GM18498 (cell line): ENCODE measurements around the gene XPC.

Experiments
- ATAC-seq: cut with Tn5 transposase; IDR thresholded peaks from one replicate; pipeline ENCODE4 v1.9.1; 2021; ENCODE audit warnings: mild to moderate bottlenecking, moderate library complexity; ENCODE audit not compliant: unreplicated experiment

XPC gene

DNA sequence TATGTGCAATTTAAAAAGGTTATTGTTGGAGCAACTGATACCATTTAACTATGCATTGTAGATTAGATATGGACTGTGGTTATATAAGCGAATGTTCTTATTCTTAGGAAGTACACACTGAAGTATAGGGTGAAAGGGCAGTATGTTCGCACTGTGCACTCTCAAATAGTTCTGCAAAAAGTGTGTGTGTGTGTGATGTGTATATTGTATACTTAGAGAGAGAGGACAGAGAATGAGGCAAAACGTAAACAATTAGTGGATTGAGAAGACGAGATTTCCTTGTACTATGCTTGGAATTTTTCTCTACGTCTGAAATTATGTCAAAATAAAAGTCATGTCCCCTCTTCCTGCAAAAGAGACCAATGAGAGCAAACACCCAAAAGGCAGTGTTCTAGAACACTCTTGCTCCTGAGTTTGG lies 30.6 kb upstream of the XPC start:
- ATAC-seq, result no peak

DNA sequence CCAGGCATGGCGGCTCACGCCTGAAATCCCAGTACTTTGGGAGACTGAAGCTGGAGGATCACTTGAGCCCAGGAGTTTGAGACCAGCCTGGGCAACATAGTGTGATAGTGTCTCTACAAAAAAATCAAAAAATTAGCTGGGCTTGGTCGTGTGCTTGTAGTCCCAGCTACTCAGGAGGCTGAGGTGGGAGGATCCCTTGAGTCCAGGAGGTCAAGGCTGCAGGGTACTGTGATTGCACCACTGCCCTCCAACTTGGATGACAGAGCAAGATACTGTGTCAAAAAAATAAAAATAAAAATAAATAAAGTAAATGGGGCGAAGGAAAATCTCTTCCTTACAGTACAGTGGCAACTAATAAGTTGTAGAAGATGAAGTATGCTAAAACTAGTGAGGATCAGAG lies 29.8 kb upstream of the XPC start:
- ATAC-seq, result no peak

GRCh38 chr3:14206548-14207177 lies 28.3 kb upstream of the XPC start:
- ATAC-seq, result no peak

DNA sequence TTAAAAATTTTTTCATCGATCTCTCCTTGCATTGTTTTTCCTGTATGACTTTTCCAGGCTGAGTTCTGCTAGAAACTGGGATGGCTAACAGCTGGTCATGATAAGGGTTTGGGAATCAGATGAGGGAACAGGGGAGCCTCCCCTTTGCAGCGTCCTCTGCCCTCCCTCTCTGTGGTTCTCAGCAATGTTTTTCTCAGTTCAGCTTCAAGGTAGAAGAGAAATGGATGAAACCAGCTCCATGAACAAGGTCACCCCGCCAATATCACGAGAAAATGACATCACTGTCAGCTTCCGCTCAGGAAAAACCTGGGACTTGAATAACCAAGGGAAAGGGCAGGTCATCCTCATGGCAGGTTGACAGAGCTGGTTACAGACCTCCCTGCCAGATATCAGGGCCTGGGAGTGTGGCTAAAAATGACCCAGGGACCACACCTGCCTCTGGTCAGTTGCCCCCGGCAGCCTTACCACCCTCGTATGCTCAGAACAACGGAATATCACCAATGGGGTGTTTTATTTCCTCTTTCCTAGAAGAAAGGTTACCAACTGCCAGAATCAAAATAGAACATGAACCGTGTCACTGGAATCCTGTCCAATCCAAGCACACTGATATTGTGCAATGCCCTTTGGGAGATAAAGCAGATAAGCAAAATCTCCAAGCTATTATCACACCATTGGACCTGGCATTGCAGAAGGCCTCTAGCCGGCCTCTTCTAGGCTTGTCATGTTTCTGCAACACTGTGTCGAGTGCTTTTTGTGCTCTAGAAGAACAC lies 26.3 kb upstream of the XPC start:
- no peak for ATAC-seq

DNA sequence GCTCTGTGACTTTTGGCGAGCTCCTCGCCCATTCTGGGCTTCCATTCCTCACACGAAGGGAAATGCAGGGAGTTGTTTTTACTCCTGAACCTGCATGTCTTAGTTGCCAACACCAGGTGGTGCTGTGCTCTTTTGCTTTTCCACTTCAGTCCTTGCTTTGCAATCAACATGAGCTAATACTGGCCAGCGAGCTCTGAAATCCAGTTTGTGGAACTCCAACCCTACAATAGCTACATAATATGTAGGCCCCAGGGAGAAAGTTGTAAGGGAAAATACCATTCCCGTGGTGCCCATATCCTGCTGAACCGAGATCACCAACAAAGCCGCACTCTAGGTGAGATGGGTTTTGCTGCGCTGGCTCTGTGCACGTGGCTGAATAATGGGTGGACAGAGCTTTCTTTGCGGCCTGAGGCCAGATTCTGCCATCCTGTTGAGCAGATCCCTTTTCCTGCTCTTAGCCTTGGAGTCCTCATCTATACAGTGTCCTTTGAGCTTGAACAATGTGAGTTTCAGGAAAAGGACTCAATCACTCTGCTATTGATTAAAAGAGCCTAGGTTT lies 25.2 kb upstream of the XPC start:
- ATAC-seq, result peak; percentile 67

GRCh38 chr3:14202874-14203520 lies 24.6 kb upstream of the XPC start:
- ATAC-seq, result no peak

DNA sequence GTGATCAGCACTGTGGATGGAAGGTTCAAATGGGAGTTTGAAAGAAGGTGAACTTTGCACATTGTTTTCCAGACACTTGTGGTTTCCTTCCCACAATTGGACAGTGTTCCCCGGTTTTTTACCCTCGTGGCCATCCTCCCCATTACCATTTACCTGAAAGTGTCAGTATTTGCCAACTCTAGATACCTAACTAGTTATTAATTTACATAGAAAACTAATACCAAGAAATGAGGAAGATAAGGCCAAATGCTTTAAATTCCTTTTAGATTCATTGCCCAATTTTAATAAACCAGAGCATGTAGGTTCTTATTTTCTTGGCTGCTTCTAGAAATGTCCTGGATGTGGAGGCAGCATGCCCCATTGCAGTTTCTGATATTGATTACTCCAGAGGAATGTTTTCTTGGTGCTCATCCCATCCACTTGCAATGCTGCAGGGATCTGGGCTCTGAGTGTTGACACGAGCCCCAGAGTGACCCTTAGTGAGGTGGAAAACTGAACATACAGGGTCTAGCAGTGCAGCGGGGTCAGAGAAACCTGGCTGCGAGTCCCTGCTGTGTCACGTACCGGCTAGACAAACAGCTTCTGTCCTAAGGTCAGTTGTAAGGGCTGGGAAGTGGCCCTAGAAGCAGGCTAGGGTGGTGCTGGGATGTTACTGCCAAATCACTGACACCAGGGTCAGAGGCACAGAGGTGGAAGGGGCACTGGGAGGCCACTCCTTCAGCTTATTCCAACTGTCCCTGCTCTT lies 23.7 kb upstream of the XPC start:
- ATAC-seq, result no peak

DNA sequence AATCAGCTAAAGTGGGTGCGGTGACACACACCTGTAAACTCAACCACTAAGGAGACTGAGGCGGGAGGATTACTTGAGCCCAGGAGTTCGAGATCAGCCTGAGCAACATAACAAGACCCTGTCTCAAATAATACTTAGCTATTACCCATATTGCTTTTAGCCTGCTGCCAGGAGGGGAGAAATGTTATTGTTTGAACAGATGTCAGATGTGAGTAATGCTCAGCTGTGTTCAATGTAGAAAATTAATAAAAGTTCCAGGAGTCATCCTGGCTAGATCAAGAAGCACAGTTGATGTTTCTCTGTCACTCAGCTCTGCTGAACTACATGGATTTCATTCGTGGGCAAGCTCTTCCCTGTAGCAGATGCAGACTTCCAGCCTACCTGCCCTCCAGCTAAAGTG lies 22.4 kb upstream of the XPC start:
- ATAC-seq, result no peak

DNA sequence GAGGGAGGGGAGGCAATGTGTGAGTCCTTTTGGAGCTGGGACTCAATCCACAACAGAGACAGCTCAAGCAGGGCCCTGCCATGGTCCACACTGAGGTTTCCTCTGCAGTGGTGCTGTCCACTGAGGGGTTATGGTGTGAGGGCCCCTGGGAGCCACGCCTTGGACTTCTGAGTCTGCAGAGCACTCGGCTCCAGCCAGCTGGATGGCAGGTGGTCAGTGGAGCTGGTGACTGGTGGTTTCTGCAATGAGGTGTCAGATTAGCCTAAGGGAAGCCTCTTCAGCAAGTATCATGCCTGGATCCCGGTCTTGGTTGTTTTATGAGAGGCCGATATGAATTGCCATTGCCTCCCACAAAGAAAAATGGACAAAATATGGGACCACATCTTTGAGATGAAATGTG lies 21.9 kb upstream of the XPC start:
- ATAC-seq, result no peak

DNA sequence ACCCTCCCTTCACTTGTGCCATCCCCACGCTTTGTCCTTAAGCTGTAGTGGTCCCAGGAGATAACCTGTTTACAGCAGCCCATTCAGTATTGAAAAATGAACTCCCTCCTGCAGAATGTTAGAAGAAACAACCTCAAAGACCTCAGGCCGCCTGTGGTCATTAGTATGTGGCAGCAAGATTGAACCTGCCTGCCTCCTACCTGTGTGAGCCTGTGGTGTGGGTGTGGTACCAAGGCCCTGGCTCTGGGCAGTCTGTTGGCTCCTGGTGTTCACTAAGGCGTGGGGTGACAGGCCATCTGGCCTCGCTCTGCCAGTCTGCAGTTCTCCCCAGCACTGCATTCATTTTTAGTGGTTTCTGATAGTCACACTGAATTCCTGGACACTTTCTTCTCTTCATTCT lies 21.2 kb upstream of the XPC start:
- ATAC-seq, result no peak

GRCh38 chr3:14194865-14195264 lies 16.5 kb upstream of the XPC start:
- no peak for ATAC-seq

- no peak for ATAC-seq
Measured at GRCh38 chr3:14188041-14188754, 9.8 kb upstream of the XPC start.

GRCh38 chr3:14186854-14187458 lies 8.6 kb upstream of the XPC start:
- ATAC-seq, result no peak

DNA sequence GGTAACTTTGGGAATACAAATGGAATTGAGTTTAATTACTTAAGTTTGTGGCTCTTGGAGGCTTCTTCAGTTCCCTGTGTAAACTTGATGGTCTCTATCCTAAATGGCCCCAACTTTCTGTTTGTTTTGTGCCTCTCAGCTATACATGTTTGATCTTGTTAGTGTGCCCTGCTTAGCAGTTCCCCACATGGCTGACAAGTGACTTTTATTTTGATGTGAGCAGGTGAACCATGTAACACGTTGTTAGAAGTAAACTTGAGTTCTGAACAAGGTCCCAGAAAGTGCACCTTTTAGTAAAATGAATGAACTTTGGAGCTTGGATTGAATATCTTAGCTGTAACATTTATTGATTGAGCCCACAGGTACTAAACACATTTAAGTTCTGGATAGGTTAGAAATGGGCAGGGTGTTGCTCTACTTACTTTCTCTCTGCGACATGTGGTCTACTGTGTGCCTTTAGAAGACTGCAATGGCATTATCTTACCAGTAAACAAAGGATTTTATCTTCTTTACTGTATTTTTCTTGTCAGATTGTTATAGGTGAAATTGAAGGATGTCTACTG lies 4.7 kb upstream of the XPC start:
- no peak for ATAC-seq

DNA sequence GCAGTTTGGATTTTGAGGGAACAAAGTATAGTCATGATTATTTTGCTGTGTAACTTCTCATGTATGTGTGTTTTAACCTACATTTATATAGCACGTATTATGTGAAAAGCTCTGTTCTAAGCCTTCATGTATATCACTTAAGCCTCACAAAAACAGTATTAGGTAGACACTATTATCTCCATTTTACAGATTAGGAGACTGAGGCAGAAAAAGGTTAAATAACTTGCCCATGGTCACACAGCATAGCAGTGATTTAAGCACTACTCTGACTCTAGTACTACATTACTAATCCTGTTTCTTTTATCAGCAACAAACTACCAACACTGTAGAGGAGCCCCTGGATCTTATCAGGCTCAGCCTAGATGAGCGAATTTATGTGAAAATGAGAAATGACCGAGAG lies 2.9 kb upstream of the XPC start:
- ATAC-seq, result no peak

DNA sequence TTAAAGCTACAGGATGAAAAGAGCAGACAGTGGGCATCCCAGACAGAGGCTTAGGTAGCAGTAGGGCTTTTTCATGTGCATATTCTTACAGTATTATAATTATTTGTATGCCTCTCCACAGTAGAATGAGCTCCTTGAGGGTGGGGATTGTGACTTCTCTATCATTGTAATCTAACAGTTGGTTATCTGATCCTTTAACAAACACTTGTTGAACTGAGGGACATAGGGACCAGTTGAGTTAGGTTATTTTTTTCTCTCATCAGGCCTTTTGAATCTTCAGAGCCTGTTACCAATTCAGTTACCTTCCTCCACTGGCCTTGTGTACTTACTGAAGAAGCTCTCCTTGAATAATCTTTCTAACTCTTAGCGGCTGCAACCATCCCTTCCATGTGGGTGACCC lies 1.4 kb upstream of the XPC start:
- no peak for ATAC-seq

- no peak for ATAC-seq
Measured at GRCh38 chr3:14179114-14179465, 689 bp upstream of the XPC start.

- peak; percentile 11 for ATAC-seq
Measured at GRCh38 chr3:14177580-14178246, 688 bp downstream of the XPC start.

- ATAC-seq, result peak; percentile 28
Measured at GRCh38 chr3:14175383-14176037, 2.9 kb downstream of the XPC start.
